HL-60 (cell line): ENCODE measurements around the gene S100A8.

Source experiments
- GABPA ChIP-seq: IDR thresholded peaks from 2 replicates; pipeline ENCODE4 v1.6.1; 2012; ENCODE audit warnings: low read depth
- POLR2AphosphoS5 ChIP-seq: IDR thresholded peaks from 2 replicates; pipeline ENCODE4 v1.6.1; 2012; ENCODE audit warnings: low read depth
- TF ChIP-seq, protein P1 (sequence below): IDR thresholded peaks from one replicate; pipeline ENCODE4 v1.5.1; 2011; ENCODE audit warnings: low read length, control low read depth, inconsistent platforms; ENCODE audit not compliant: insufficient read depth
- TF ChIP-seq, protein P2 (sequence below): IDR thresholded peaks from 2 replicates; pipeline ENCODE4 v1.6.1; 2012; ENCODE audit warnings: low read depth; ENCODE audit not compliant: insufficient replicate concordance

DNA sequence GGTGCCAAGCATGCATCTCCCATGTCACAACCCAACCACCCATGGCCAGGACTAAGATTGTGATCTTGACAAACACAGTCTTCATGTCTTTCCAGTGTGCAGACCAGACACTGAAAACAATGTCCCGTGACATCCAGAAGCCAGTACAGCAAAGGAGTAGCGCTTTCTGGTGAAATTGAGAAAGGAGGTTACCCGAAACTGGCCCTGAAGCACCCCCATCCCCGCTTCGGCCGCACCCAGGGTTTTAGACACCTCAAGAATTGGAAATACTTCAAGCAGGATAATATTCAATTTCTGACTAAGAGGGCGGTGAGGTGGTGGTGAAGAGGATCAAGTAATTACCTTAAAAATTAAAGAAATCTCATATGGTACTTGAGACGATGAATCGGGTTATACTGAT lies 10.6 kb upstream of the S100A8 start:
- TF ChIP-seq, protein P1, sequence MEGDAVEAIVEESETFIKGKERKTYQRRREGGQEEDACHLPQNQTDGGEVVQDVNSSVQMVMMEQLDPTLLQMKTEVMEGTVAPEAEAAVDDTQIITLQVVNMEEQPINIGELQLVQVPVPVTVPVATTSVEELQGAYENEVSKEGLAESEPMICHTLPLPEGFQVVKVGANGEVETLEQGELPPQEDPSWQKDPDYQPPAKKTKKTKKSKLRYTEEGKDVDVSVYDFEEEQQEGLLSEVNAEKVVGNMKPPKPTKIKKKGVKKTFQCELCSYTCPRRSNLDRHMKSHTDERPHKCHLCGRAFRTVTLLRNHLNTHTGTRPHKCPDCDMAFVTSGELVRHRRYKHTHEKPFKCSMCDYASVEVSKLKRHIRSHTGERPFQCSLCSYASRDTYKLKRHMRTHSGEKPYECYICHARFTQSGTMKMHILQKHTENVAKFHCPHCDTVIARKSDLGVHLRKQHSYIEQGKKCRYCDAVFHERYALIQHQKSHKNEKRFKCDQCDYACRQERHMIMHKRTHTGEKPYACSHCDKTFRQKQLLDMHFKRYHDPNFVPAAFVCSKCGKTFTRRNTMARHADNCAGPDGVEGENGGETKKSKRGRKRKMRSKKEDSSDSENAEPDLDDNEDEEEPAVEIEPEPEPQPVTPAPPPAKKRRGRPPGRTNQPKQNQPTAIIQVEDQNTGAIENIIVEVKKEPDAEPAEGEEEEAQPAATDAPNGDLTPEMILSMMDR = no peak
- TF ChIP-seq GABPA = no peak
- TF ChIP-seq, protein P2, sequence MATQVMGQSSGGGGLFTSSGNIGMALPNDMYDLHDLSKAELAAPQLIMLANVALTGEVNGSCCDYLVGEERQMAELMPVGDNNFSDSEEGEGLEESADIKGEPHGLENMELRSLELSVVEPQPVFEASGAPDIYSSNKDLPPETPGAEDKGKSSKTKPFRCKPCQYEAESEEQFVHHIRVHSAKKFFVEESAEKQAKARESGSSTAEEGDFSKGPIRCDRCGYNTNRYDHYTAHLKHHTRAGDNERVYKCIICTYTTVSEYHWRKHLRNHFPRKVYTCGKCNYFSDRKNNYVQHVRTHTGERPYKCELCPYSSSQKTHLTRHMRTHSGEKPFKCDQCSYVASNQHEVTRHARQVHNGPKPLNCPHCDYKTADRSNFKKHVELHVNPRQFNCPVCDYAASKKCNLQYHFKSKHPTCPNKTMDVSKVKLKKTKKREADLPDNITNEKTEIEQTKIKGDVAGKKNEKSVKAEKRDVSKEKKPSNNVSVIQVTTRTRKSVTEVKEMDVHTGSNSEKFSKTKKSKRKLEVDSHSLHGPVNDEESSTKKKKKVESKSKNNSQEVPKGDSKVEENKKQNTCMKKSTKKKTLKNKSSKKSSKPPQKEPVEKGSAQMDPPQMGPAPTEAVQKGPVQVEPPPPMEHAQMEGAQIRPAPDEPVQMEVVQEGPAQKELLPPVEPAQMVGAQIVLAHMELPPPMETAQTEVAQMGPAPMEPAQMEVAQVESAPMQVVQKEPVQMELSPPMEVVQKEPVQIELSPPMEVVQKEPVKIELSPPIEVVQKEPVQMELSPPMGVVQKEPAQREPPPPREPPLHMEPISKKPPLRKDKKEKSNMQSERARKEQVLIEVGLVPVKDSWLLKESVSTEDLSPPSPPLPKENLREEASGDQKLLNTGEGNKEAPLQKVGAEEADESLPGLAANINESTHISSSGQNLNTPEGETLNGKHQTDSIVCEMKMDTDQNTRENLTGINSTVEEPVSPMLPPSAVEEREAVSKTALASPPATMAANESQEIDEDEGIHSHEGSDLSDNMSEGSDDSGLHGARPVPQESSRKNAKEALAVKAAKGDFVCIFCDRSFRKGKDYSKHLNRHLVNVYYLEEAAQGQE = no peak
- no peak for TF ChIP-seq POLR2AphosphoS5
